Heart right ventricle (tissue), 16 donors: Measurements from ENCODE around the gene HS3ST4. TPM values are rescaled to one million over a fixed set of nuclear protein-coding genes. Genes with fewer than 3 reads are reported as not detected.

Experiments used
- ATAC-seq, 8 donors: fragments of 200-7000 bp; cut with Tn5 transposase; one replicate each; pipeline ENCODE4 v1.9.1; 2020; ENCODE audit warnings: mild to moderate bottlenecking in 8 of 8, moderate library complexity in 8 of 8, moderate number of reproducible peaks in 1 of 8
- DNase-seq, 2 donors: peaks; one replicate each; pipeline ENCODE4 v3.0.0-alpha.2; 2020
- H3K27ac ChIP-seq, 10 donors: fragments of 200-600 bp; sonication (generic) in 2 of 10; one replicate each; pipeline versions ENCODE4 v1.5.0 to v1.8.0; 2020 to 2022; ENCODE audit warnings: mild to moderate bottlenecking in 3 of 10
- H3K27me3 ChIP-seq, 7 donors: fragments of 200-600 bp; one replicate each; pipeline ENCODE4 v1.8.0; 2021 to 2022; ENCODE audit warnings: mild to moderate bottlenecking in 2 of 7
- H3K36me3 ChIP-seq, 9 donors: fragments of 200-600 bp; sonication (generic) in 1 of 9; one replicate each; pipeline versions ENCODE4 v1.5.0 to v1.8.0; 2020 to 2022; ENCODE audit warnings: mild to moderate bottlenecking in 2 of 9
- H3K4me1 ChIP-seq, 9 donors: fragments of 200-600 bp; sonication (generic) in 1 of 9; one replicate each; pipeline versions ENCODE4 v1.5.0 to v1.8.0; 2020 to 2022; ENCODE audit warnings: mild to moderate bottlenecking in 4 of 9
- H3K4me3 ChIP-seq, 10 donors: fragments of 200-600 bp; sonication (generic) in 2 of 10; one replicate each; pipeline versions ENCODE4 v1.5.0 to v1.8.0; 2020 to 2022; ENCODE audit warnings: mild to moderate bottlenecking in 7 of 10, moderate library complexity in 2 of 10
- H3K9me3 ChIP-seq, 11 donors: fragments of 200-600 bp in 10 of 11; sonication (generic) in 2 of 11; one replicate each; pipeline versions ENCODE4 v1.5.0 to v1.8.0; 2013 to 2022; ENCODE audit warnings: mild to moderate bottlenecking in 2 of 11, control low read depth in 1 of 11, moderate library complexity in 1 of 11
- WGBS, 2 donors: extraction: QIAGEN DNeasy Blood & Tissue Kit; methylation state at CpG; one replicate each; pipeline ENCODE4 v1.1.7; 2013; ENCODE audit warnings: inconsistent platforms in 1 of 2; 5-methylcytosine and 5-hydroxymethylcytosine counted together
- intact Hi-C, 10 donors: fragments of 100-400 bp; cut with DNase I; formaldehyde crosslinking; loops; one replicate each; pipeline versions ENCODE4 v1.11.1 to v1.14.2; 2022
- polyA plus RNA-seq, 2 donors: library from polyadenylated mRNA; stranded (reverse); fragments of 200-250 nt; gene quantifications; one replicate each; pipeline ENCODE4 v1.2.3, GENCODE V29; 2013
- total RNA-seq, 10 donors: library from RNA; stranded (reverse); fragmentation: NEBNext Ultra II Directional in 3 of 10; extraction: Animal tissue kit (Norgen Biotek cat#: 25700) in 3 of 10; gene quantifications; one replicate each; pipeline versions ENCODE4 v1.2.1 to v1.2.4, GENCODE V29; 2021 to 2023
- TF ChIP-seq, protein P1 (sequence below), 9 donors: fragments of 200-600 bp; sonication (generic) in 2 of 9; IDR thresholded peaks; one replicate each; pipeline versions ENCODE4 v1.5.0 to v1.8.0; 2021 to 2022; ENCODE audit warnings: antibody characterized with exemption in 9 of 9, mild to moderate bottlenecking in 5 of 9, moderate library complexity in 1 of 9
- donor health status: Arrhythmogenic right ventricular cardiomyopathy.
- donor health status: ischemic (EF 13 %, LVEDD 7.1; RV severe dilation, severe dysfunction).
- donor health status: healthy with polysubstance abuse.
- donor health status: DM: no; HTN: yes; CAD: no.
- donor health status: DM: no; HTN: no; CAD: no.
- donor health status: ischemic (EF 25% LVEDD 6.9; RV normal size, moderate dysfunction).
- donor health status: ischemic (EF 25% LVEDD 5.7; RV mildly dilated, moderate dysfunction).
- donor health status: healthy.
- donor health status: DM: yes; HTN: yes; CAD: no.
- donor health status: Ischemic cardiomyopathy.
- donor health status: ischemic (EF 35%, LVEDD 5.7; RV mildly dilated, moderate dysfunction).
- donor health status: nonischemic (EF 11% LVEDD 7.7; RV severe dilation, severe dysfunction).
- donor health status: DM: yes; HTN: yes; CAD: no.
- donor health status: PGD.
- donor health status: ischemic (EF 29% LVEDD 5.4; RV normal size, mild dysfunction).
- donor health status: nonischemic (EF 23%, LVEDD 6.1; RV moderate dilation, normal function).

The HS3ST4 gene
- total and polyA plus RNA-seq, 12 donors, result 0.01 TPM; not detected in 11

DNA sequence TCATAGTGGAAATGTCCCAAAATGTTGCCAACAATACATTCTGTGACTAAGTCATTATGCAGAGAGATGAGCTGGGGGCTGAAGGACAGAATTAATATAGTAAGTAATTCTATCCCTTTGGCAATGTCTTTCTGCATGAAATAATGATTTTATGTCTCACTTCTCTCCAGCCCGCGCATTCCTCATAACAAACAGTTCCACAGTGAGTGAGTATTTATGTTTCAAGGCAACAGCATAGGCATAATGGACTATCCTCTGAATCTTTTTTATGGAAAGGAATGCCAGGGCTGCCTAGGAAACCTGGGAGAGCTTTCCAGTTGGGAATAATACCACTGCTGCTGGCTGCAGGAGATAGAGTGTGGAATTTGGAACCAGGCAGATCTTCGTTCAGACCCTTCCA is 477.7 kb downstream of the HS3ST4 start:
- Histone ChIP-seq H3K27ac (no peak overlapping the region), H3K4me1 (no peaks in the 10 kb centered on the region), H3K27me3 (no peaks in the 10 kb centered on the region), H3K9me3 (no peaks in the 10 kb centered on the region), H3K36me3 (no peaks in the 10 kb centered on the region), H3K4me3 (no peak overlapping the region)
- WGBS, 2 donors, result 87 to 88% methylated on average over 3 of the region's 3 CpGs
- no peak for DNase-seq
- intact Hi-C loops, result no loop called here
- TF ChIP-seq, protein P1, sequence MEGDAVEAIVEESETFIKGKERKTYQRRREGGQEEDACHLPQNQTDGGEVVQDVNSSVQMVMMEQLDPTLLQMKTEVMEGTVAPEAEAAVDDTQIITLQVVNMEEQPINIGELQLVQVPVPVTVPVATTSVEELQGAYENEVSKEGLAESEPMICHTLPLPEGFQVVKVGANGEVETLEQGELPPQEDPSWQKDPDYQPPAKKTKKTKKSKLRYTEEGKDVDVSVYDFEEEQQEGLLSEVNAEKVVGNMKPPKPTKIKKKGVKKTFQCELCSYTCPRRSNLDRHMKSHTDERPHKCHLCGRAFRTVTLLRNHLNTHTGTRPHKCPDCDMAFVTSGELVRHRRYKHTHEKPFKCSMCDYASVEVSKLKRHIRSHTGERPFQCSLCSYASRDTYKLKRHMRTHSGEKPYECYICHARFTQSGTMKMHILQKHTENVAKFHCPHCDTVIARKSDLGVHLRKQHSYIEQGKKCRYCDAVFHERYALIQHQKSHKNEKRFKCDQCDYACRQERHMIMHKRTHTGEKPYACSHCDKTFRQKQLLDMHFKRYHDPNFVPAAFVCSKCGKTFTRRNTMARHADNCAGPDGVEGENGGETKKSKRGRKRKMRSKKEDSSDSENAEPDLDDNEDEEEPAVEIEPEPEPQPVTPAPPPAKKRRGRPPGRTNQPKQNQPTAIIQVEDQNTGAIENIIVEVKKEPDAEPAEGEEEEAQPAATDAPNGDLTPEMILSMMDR (IDR thresholded peaks at IDR 0.05), result no peak
- ATAC-seq, result no peak

DNA sequence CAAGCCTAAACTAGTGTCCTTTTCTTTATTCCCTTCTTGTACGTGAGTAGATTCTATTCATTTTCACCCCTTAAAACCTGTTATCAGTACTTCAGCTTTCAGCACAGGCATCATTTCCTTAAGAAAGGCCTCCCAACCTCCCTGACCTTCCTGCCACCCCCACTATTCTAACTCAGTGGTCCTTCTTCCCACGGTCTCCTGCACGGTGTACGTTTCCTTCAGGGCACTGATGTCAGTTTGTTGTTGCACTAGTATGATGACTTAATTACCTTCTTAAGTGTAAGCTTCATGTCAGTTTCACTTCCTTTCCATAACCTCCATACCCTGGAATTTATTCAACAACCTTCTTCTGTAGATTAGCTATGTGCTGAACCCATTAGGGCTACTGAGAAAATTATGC is 484.2 kb downstream of the HS3ST4 start:
- ATAC-seq (peak in 2 of 8 donors; percentile 52 to 74), DNase-seq (no peak)
- H3K27ac ChIP-seq, result no peak overlapping the region
- H3K9me3 ChIP-seq, result peaks cover 0 to 23% (median 2%) of the 10 kb centered on the region in 11 donors
- TF ChIP-seq, protein P1 (IDR thresholded peaks at IDR 0.05), result no peak
- intact Hi-C loops, result loop anchor here in 1 of 10 donors (5.0 kb wide), 1 partner anchor 106 kb away; no protein-coding TSS in a partner anchor
- H3K27me3 ChIP-seq, result no peaks in the 10 kb centered on the region
- WGBS, 2 donors, result 18 to 24% methylated on average over 4 of the region's 4 CpGs
- H3K4me1 ChIP-seq, result no peaks in the 10 kb centered on the region
- no peak overlapping the region for H3K4me3 ChIP-seq
- no peaks in the 10 kb centered on the region for H3K36me3 ChIP-seq

DNA sequence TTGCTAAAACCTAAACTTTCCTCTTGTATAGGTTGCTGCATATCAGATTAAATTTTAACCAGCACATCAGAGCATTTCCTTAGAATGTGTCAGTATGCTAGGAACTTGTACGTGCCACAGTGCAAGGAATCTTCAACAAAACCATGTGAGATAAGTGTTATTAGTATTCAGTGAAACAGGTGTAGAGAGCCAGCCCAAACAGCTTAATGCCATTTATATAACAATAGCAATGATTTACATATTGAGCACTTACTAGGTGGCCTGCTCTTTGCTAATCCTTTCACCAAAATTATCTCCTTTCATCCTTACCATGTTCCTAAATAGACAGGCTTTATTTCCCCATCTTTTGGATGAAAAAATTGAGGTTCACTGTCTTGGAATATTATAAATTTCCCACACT is 485.7 kb downstream of the HS3ST4 start:
- H3K27ac ChIP-seq, result no peak overlapping the region
- no peaks in the 10 kb centered on the region for H3K4me1 ChIP-seq
- peaks cover 0 to 23% (median 2%) of the 10 kb centered on the region in 11 donors for H3K9me3 ChIP-seq
- WGBS, 2 donors, result 34 to 58% methylated on average over 1 of the region's 1 CpG
- H3K4me3 ChIP-seq, result no peak overlapping the region
- TF ChIP-seq, protein P1 (IDR thresholded peaks at IDR 0.05), result no peak
- no peaks in the 10 kb centered on the region for H3K27me3 ChIP-seq
- ATAC-seq (no peak), DNase-seq (no peak)
- intact Hi-C loops, result loop anchor here in 1 of 10 donors (5.0 kb wide), 1 partner anchor 105 kb away; no protein-coding TSS in a partner anchor
- H3K36me3 ChIP-seq, result no peaks in the 10 kb centered on the region

DNA sequence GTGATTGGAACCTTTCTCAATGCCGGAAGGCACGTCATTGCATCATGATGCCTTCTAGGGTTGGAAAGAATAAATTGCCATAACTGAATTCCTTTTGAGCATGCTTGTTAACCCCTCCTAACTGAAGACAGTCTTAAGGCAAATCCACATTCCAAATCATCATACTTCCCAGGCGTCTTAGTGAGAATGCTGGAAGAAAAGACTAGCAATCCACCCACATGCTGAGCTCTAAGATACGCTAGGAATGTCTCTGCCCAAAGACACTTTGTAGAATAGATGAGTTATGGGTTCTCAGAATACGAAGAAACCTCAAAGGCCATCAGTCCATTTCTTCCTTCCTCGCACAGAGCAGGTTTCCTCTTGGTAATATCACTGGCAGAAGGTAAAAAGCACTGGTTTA is 486.5 kb downstream of the HS3ST4 start:
- WGBS, 2 donors, result 79 to 87% methylated on average over 6 of the region's 6 CpGs
- Histone ChIP-seq H3K36me3 (no peaks in the 10 kb centered on the region), H3K4me3 (no peak overlapping the region), H3K4me1 (no peaks in the 10 kb centered on the region), H3K9me3 (peaks cover 0 to 23% (median 2%) of the 10 kb centered on the region in 11 donors), H3K27me3 (no peaks in the 10 kb centered on the region), H3K27ac (no peak overlapping the region)
- intact Hi-C loops, result loop anchor here in 1 of 10 donors (5.0 kb wide), 1 partner anchor 104 kb away; no protein-coding TSS in a partner anchor
- TF ChIP-seq, protein P1 (IDR thresholded peaks at IDR 0.05), result no peak
- DNase-seq (no peak), ATAC-seq (no peak)
